ENCODE results near the gene HTT.

DNA sequence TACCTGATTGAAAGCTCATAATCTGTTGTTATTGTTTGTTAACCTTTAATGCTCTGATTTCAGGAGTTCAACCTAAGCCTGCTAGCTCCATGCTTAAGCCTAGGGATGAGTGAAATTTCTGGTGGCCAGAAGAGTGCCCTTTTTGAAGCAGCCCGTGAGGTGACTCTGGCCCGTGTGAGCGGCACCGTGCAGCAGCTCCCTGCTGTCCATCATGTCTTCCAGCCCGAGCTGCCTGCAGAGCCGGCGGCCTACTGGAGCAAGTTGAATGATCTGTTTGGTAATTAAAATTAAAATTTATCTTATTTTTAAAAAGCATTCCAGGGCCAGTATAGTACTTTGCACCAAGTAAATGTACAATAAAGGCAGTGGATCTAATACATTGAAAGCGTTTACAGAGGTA lies 137.4 kb downstream of the HTT start:
- TF ChIP-seq, protein P1, sequence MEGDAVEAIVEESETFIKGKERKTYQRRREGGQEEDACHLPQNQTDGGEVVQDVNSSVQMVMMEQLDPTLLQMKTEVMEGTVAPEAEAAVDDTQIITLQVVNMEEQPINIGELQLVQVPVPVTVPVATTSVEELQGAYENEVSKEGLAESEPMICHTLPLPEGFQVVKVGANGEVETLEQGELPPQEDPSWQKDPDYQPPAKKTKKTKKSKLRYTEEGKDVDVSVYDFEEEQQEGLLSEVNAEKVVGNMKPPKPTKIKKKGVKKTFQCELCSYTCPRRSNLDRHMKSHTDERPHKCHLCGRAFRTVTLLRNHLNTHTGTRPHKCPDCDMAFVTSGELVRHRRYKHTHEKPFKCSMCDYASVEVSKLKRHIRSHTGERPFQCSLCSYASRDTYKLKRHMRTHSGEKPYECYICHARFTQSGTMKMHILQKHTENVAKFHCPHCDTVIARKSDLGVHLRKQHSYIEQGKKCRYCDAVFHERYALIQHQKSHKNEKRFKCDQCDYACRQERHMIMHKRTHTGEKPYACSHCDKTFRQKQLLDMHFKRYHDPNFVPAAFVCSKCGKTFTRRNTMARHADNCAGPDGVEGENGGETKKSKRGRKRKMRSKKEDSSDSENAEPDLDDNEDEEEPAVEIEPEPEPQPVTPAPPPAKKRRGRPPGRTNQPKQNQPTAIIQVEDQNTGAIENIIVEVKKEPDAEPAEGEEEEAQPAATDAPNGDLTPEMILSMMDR (IDR thresholded peaks at IDR 0.05), result no peak
- no peak for TF ChIP-seq POLR2A (IDR thresholded peaks at IDR 0.05)
